MCF 10A (cell line): ENCODE data around the gene NTF3. TPM values are rescaled to one million over a fixed set of nuclear protein-coding genes. Genes with fewer than 3 reads are reported as not detected.

ENCODE experiments used
- BruUV-seq: library from RNA; stranded (reverse); fragments of 400-500 nt; replicated peaks from 2 replicates; lab custom pipeline; 2021; lab: Mats Ljungman, UMichigan
- CTCF ChIA-PET: fragments of 300-600 bp; sonication (Branson Sonifier 250); formaldehyde crosslinking; extraction: SDS; loops from one replicate; lab custom pipeline; 2021; ENCODE audit warnings: antibody characterized with exemption, inconsistent platforms; lab: Yijun Ruan, JAX
- POLR2A ChIA-PET: fragments of 300-600, 350-650 bp; sonication (Branson Sonifier 250); formaldehyde crosslinking; extraction: SDS; loops from one replicate; lab custom pipeline; 2020; ENCODE audit warnings: antibody characterized with exemption, inconsistent platforms; lab: Yijun Ruan, JAX
- DNase-seq: peaks from one replicate; pipeline ENCODE4 v3.0.0-alpha.2; 2018; ENCODE audit not compliant: unreplicated experiment
- H3K27ac Mint-ChIP-seq: one replicate; pipeline ENCODE4 v1.8.0; 2022; ENCODE audit warnings: mild to moderate bottlenecking, low read depth, mixed read lengths; ENCODE audit not compliant: unreplicated experiment
- H3K27me3 Mint-ChIP-seq: one replicate; pipeline ENCODE4 v1.8.0; 2022; ENCODE audit warnings: mixed read lengths; ENCODE audit not compliant: insufficient read depth, unreplicated experiment
- H3K36me3 Mint-ChIP-seq: one replicate; pipeline ENCODE4 v1.8.0; 2022; ENCODE audit warnings: mild to moderate bottlenecking, moderate library complexity, mixed read lengths; ENCODE audit not compliant: insufficient read depth, unreplicated experiment
- H3K4me1 Mint-ChIP-seq: one replicate; pipeline ENCODE4 v1.8.0; 2022; ENCODE audit warnings: mixed read lengths; ENCODE audit not compliant: insufficient read depth, unreplicated experiment
- H3K4me3 Mint-ChIP-seq: one replicate; pipeline ENCODE4 v1.8.0; 2022; ENCODE audit warnings: mild to moderate bottlenecking, moderate library complexity, mixed read lengths; ENCODE audit not compliant: unreplicated experiment
- H3K9me3 Mint-ChIP-seq: one replicate; pipeline ENCODE4 v1.8.0; 2022; ENCODE audit warnings: mixed read lengths; ENCODE audit not compliant: unreplicated experiment
- CTCF ChIP-seq: fragments of 200-600 bp; IDR thresholded peaks from one replicate; pipeline ENCODE4 v1.8.0; 2022; ENCODE audit warnings: antibody characterized with exemption, mild to moderate bottlenecking; ENCODE audit not compliant: unreplicated experiment
- intact Hi-C: fragments of 100-400 bp; cut with micrococcal nuclease; formaldehyde crosslinking; loops from 2 replicates; pipeline ENCODE4 v1.14.1; 2022
- total RNA-seq: library from RNA; stranded (reverse); gene quantifications from 2 replicates; pipeline ENCODE4 v1.2.3, GENCODE V29; 2022

NTF3 gene
- total RNA-seq, 1 experiment from 2014 or later: not detected

GRCh38 chr12:5524116-5524768 lies 92.3 kb downstream of the NTF3 start:
- H3K27ac Mint-ChIP-seq: no peak overlapping the region
- intact Hi-C loops: no loop called here
- DNase-seq: no peak
- no peak for TF ChIP-seq CTCF
- no TSS peak for BruUV-seq
- peaks cover 6% of the 10 kb centered on the region for H3K36me3 Mint-ChIP-seq
- CTCF ChIA-PET: interaction anchor here (0.6 kb wide), 1 partner anchor 77 kb away, joined by 4 read pairs; no protein-coding TSS in a partner anchor
- POLR2A ChIA-PET: no interaction called here
- H3K4me1 Mint-ChIP-seq: no peaks in the 10 kb centered on the region
- H3K27me3 Mint-ChIP-seq: no peaks in the 10 kb centered on the region
- H3K4me3 Mint-ChIP-seq: no peak overlapping the region
- peaks cover 16% of the 10 kb centered on the region for H3K9me3 Mint-ChIP-seq

GRCh38 chr12:5524769-5525436 lies 93.0 kb downstream of the NTF3 start:
- POLR2A ChIA-PET: no interaction called here
- no peaks in the 10 kb centered on the region for H3K27me3 Mint-ChIP-seq
- no peak for TF ChIP-seq CTCF
- peaks cover 6% of the 10 kb centered on the region for H3K36me3 Mint-ChIP-seq
- DNase-seq: no peak
- H3K9me3 Mint-ChIP-seq: peaks cover 12% of the 10 kb centered on the region
- no TSS peak for BruUV-seq
- H3K4me1 Mint-ChIP-seq: no peaks in the 10 kb centered on the region
- H3K4me3 Mint-ChIP-seq: no peak overlapping the region
- intact Hi-C loops: no loop called here
- no peak overlapping the region for H3K27ac Mint-ChIP-seq
- CTCF ChIA-PET: no interaction called here

GRCh38 chr12:5525783-5526367 lies 94.0 kb downstream of the NTF3 start:
- no peaks in the 10 kb centered on the region for H3K27me3 Mint-ChIP-seq
- POLR2A ChIA-PET: no interaction called here
- H3K4me3 Mint-ChIP-seq: no peak overlapping the region
- no peak overlapping the region for H3K27ac Mint-ChIP-seq
- peaks cover 2% of the 10 kb centered on the region for H3K36me3 Mint-ChIP-seq
- H3K9me3 Mint-ChIP-seq: peaks cover 18% of the 10 kb centered on the region
- no TSS peak for BruUV-seq
- no peak for TF ChIP-seq CTCF
- H3K4me1 Mint-ChIP-seq: no peaks in the 10 kb centered on the region
- CTCF ChIA-PET: no interaction called here
- intact Hi-C loops: no loop called here
- DNase-seq: no peak

GRCh38 chr12:5533368-5533767 lies 101.5 kb downstream of the NTF3 start:
- intact Hi-C loops: no loop called here
- H3K36me3 Mint-ChIP-seq: no peaks in the 10 kb centered on the region
- H3K27me3 Mint-ChIP-seq: no peaks in the 10 kb centered on the region
- no peak for TF ChIP-seq CTCF
- CTCF ChIA-PET: no interaction called here
- H3K27ac Mint-ChIP-seq: no peak overlapping the region
- peaks cover 28% of the 10 kb centered on the region for H3K9me3 Mint-ChIP-seq
- DNase-seq: no peak
- no peaks in the 10 kb centered on the region for H3K4me1 Mint-ChIP-seq
- POLR2A ChIA-PET: no interaction called here
- no peak overlapping the region for H3K4me3 Mint-ChIP-seq
- no TSS peak for BruUV-seq
